Esophagus muscularis mucosa (tissue), 4 donors: ENCODE measurements around the gene SCTR. TPM values are rescaled to one million over a fixed set of nuclear protein-coding genes. Genes with fewer than 3 reads are reported as not detected.

Experiments used
- DNase-seq: peaks from one replicate; pipeline ENCODE4 v3.0.0-alpha.2; 2017; ENCODE audit errors: extremely low spot score
- H3K27ac ChIP-seq, 4 donors: fragments of 200-600 bp; sonication (generic); replicated peaks in 1 of 4; 1 replicate in 3 of 4; 2 replicates in 1 of 4; pipeline ENCODE4 v1.5.1; 2016 to 2019; ENCODE audit warnings: mild to moderate bottlenecking in 1 of 4
- H3K27me3 ChIP-seq, 4 donors: fragments of 200-600 bp; sonication (generic); one replicate each; pipeline versions ENCODE4 v1.5.1 to v1.6.0; 2016 to 2019
- H3K36me3 ChIP-seq, 4 donors: fragments of 200-600 bp; sonication (generic); one replicate each; pipeline ENCODE4 v1.5.1; 2016 to 2019
- H3K4me1 ChIP-seq, 4 donors: fragments of 200-600 bp; sonication (generic); one replicate each; pipeline ENCODE4 v1.5.1; 2016 to 2019
- H3K4me3 ChIP-seq, 4 donors: fragments of 200-600 bp; sonication (generic); 1 replicate in 2 of 4; 2 replicates in 2 of 4; pipeline ENCODE4 v1.5.1; 2016 to 2019; ENCODE audit warnings: mild to moderate bottlenecking in 4 of 4, moderate library complexity in 1 of 4
- H3K9me3 ChIP-seq, 4 donors: fragments of 200-600 bp; sonication (generic); 1 replicate in 3 of 4; 2 replicates in 1 of 4; pipeline ENCODE4 v1.5.1; 2016 to 2019
- CTCF ChIP-seq, 3 experiments: fragments of 200-600 bp in 2 of 3; fragments of 450-650 bp in 1 of 3; sonication (generic) in 2 of 3; IDR thresholded peaks; one replicate each; pipeline ENCODE4 v1.5.1; 2017 to 2019; ENCODE audit warnings: antibody characterized with exemption in 3 of 3, mild to moderate bottlenecking in 2 of 3, moderate library complexity in 1 of 3
- EP300 ChIP-seq: sonication (generic); formaldehyde crosslinking; IDR thresholded peaks from one replicate; pipeline ENCODE4 v1.6.1; 2017; ENCODE audit warnings: antibody characterized with exemption
- POLR2A ChIP-seq: fragments of 450-650 bp; IDR thresholded peaks from one replicate; pipeline ENCODE4 v1.6.1; 2017; ENCODE audit warnings: antibody characterized with exemption, moderate library complexity, mild to moderate bottlenecking, low read depth
- POLR2AphosphoS5 ChIP-seq, 2 donors: sonication (generic); formaldehyde crosslinking; IDR thresholded peaks; one replicate each; pipeline ENCODE4 v1.6.1; 2017; ENCODE audit warnings: antibody characterized with exemption in 2 of 2
- WGBS: methylation state at CpG from one replicate; pipeline ENCODE4 v1.1.5; 2018; 5-methylcytosine and 5-hydroxymethylcytosine counted together
- intact Hi-C: fragments of 100-400 bp; cut with DNase I; formaldehyde crosslinking; loops from one replicate; pipeline ENCODE4 v1.15.1; 2023
- total RNA-seq, 4 donors: library from RNA; depleted of rRNA; stranded (reverse); fragments of >200 nt; gene quantifications; one replicate each; pipeline versions ENCODE4 v1.1.0 to v1.2.1, GENCODE V29; 2016

The SCTR gene
- total RNA-seq, 4 donors from 2014 or later: not detected

DNA sequence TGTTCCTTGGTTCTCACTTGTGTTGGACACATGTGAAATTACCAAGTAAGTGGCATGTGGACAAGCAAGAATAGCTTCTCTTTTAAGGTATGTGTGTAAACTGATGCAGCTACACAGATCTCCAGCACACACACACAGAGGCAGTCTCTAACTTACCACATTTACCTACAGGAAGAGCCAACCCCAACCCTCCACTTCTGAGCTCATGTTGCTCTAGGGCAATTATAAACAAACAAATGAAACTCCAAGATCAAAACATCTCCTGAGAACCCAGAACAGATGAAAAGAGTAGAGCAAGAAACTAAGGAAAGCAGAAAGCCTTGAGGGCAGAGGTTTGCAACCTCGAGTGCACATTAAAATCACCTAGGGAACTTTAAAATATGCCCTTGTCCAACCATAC, 108.7 kb downstream of the SCTR start:
- no peaks in the 10 kb centered on the region for H3K27me3 ChIP-seq
- no peak overlapping the region for H3K27ac ChIP-seq
- intact Hi-C loops: no loop called here
- WGBS: 89% methylated on average over 1 of the region's 1 CpG
- no peaks in the 10 kb centered on the region for H3K36me3 ChIP-seq
- no peak for TF ChIP-seq CTCF (IDR thresholded peaks at IDR 0.05)
- no peak for TF ChIP-seq EP300
- TF ChIP-seq POLR2A: no peak
- TF ChIP-seq POLR2AphosphoS5 (IDR thresholded peaks at IDR 0.05): no peak
- no peak for DNase-seq
- H3K4me1 ChIP-seq: no peaks in the 10 kb centered on the region
- H3K4me3 ChIP-seq: no peak overlapping the region
- H3K9me3 ChIP-seq: peaks cover 0 to 11% (median 4%) of the 10 kb centered on the region in 4 donors

- intact Hi-C loops: loop anchor here (5.0 kb wide), 1 partner anchor 242 kb away; no protein-coding TSS in a partner anchor
These were observed 109.4 kb downstream of the SCTR start for GRCh38 chr2:119414894-119415293.

GRCh38 chr2:119409506-119409905, 114.8 kb downstream of the SCTR start:
- no peak for DNase-seq
- H3K27me3 ChIP-seq: peaks cover 0 to 11% (median 0%) of the 10 kb centered on the region in 4 donors
- intact Hi-C loops: no loop called here
- H3K27ac ChIP-seq: no peak overlapping the region
- no peak overlapping the region for H3K4me3 ChIP-seq
- WGBS: 86% methylated on average over 4 of the region's 4 CpGs
- H3K9me3 ChIP-seq: peaks cover 0 to 5% (median 1%) of the 10 kb centered on the region in 4 donors
- TF ChIP-seq EP300 (no peak), POLR2AphosphoS5 (IDR thresholded peaks at IDR 0.05) (no peak), CTCF (IDR thresholded peaks at IDR 0.05) (no peak), POLR2A (no peak)
- no peaks in the 10 kb centered on the region for H3K36me3 ChIP-seq
- H3K4me1 ChIP-seq: peaks cover 0 to 6% (median 0%) of the 10 kb centered on the region in 4 donors

More at GRCh38 chr2:119414894-119415293, 109.4 kb downstream of the SCTR start:
- Histone ChIP-seq H3K27ac (no peak overlapping the region), H3K4me1 (no peaks in the 10 kb centered on the region), H3K36me3 (no peaks in the 10 kb centered on the region), H3K27me3 (no peaks in the 10 kb centered on the region), H3K4me3 (no peak overlapping the region), H3K9me3 (peaks cover 0 to 11% (median 4%) of the 10 kb centered on the region in 4 donors)
- TF ChIP-seq POLR2A (no peak), EP300 (no peak), POLR2AphosphoS5 (IDR thresholded peaks at IDR 0.05) (no peak), CTCF (IDR thresholded peaks at IDR 0.05) (no peak)
- no peak for DNase-seq
- WGBS: 84% methylated on average over 3 of the region's 3 CpGs

GRCh38 chr2:119408221-119408619, 116.1 kb downstream of the SCTR start:
- TF ChIP-seq EP300 (no peak), CTCF (IDR thresholded peaks at IDR 0.05) (no peak), POLR2AphosphoS5 (IDR thresholded peaks at IDR 0.05) (no peak), POLR2A (no peak)
- Histone ChIP-seq H3K36me3 (no peaks in the 10 kb centered on the region), H3K4me1 (peaks cover 0 to 6% (median 0%) of the 10 kb centered on the region in 4 donors), H3K27me3 (peaks cover 0 to 14% (median 0%) of the 10 kb centered on the region in 4 donors), H3K4me3 (no peak overlapping the region), H3K9me3 (no peaks in the 10 kb centered on the region), H3K27ac (no peak overlapping the region)
- whole genome bisulfite sequencing: 68% methylated on average over 5 of the region's 5 CpGs
- DNase-seq: no peak
- intact Hi-C loops: no loop called here
